ENCODE data around the gene CEP112.
"Not testable (repeated sequence)": the region's sequence is repeated elsewhere in the genome, so short reads cannot be mapped to it uniquely, and the experiment has no call there.

Gene CEP112

GRCh38 chr17:66150708-66151107 lies 41.2 kb downstream of the CEP112 start:
- no peak for DNase-seq (ENCODE audit: low read depth)

DNA sequence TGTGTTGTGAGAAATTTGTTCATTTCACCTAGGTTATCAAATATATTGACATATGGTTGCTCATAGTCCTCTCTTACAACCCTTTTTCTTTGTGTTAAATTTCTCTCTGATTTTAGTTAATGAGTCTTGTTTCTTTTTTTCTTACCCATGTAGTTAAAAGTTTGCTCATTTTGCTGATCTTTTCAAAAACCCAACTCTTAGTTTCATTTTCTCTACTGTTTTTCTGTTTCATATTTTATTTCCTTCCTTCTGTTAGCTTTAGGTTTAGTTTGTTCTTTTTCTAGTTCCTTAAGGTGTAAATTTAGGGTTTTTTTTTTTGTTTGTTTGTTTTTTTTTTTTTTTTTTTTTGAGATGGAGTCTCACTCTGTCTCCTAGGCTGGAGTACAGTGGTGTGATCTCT lies 42.4 kb downstream of the CEP112 start:
- no peak for DNase-seq (ENCODE audit: low read depth)

DNA sequence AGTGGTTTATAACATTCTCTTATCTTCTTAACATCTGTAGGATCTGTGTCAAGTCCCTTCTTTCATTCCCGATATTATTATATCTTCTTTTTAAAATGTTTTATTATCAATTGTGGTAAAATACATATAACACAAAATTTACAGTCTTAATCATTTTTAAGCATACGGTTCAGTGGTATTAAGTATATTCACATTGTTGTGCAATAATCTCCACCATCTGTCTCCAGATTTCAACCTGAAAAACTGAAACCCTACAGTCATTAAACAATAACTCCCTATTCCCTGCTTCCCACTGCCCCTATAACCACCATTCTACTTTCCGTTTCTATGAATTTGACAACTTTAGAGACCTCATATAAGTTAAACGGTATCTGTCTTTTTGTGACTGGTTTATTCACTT lies 45.5 kb downstream of the CEP112 start:
- DNase-seq (ENCODE audit: low read depth): no peak

DNA sequence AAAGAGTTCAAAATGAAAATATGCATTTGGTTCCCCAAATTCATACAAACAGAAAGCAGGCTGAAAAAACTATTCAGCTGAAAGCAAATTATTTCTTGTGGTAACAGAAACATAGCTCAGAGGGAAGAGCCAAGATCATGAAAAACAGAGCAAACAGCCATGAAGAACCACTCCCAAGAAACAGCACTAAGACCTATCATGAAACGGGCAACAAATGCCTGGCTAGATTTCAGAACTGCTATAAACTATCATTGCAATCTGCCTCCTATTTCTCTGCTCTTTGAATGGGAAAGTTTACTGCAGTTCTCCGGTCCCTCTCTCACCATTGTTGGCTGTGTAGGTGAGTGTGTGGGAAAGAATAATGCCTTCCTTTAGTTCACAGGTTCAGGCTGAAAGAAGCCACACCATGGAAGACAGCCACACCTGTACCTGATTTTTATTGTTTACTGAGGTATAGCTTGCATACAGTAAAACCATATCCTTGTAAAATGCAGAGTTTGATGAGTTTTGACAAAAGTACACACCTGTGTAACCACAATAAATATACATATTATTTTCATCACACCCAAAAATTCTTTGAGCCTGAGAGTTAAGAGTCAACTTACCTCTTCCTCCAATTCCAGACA lies 48.2 kb downstream of the CEP112 start:
- no peak for DNase-seq (ENCODE audit: low read depth)

- DNase-seq (ENCODE audit: low read depth): no peak
Observed at GRCh38 chr17:66142428-66142827, 49.5 kb downstream of the CEP112 start.

- no peak for DNase-seq (ENCODE audit: low read depth)
Observed at GRCh38 chr17:66138120-66138519, 53.8 kb downstream of the CEP112 start.

DNA sequence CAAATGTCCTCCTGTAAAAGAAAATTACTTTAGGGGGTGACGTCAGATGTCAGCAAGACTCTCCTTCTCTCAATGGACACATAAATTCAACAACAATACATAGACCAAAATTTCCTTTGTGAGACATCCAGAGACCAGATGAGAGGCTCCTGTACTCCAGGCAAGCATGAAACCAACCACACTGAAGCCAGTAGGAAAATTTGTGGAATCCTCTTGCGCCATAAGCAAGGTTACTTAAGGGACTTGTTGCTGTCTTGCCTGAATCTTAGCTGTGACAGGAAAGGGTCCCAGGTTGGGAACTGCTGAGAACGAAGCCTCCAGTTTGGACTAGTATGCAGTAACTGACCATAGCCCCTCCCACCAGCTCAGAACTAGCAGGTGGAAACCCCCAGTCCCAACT lies 56.0 kb downstream of the CEP112 start:
- DNase-seq (ENCODE audit: low read depth): no peak

DNA sequence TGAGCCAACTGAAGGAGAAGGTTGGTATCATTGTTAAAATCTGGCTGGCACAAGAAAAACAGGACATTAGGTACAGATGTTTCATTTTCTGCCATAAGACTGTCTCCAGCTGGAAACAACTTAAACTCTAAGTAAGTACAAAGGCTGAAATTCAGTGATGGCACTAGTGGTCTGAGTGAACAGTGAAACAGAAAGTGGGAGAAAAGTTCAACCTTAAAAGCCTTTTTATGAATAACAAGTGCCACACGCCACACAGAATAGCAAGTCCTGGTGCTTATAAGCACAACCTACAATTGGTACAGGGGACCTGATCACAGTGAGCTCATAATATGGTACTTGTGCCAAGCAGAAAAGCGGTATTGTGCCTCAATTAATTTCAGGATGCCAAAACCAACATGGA lies 56.7 kb downstream of the CEP112 start:
- no peak for DNase-seq (ENCODE audit: low read depth)

DNA sequence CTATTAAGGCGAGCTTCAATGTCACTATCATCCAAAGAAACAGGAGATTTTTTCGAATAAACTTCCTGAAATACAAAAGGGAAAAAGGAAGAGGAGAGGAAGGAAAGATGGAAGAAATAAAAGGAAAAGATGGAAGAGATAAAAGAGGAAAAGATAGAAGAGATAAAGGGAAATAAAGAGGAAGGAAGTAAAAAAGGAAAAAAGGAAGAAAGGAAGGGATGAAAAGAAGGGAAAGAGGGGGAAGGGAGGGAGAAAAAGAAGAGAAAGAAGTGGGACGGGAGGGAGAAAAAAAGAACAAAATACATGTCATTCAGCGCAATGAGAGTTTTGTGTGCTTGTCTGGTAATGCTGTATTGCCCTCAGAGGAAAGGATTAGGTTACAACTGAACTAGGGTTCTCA lies 62.2 kb downstream of the CEP112 start:
- no peak for DNase-seq (ENCODE audit: low read depth)

GRCh38 chr17:66126231-66126630 lies 65.7 kb downstream of the CEP112 start:
- DNase-seq (ENCODE audit: low read depth): peak; percentile 13

DNA sequence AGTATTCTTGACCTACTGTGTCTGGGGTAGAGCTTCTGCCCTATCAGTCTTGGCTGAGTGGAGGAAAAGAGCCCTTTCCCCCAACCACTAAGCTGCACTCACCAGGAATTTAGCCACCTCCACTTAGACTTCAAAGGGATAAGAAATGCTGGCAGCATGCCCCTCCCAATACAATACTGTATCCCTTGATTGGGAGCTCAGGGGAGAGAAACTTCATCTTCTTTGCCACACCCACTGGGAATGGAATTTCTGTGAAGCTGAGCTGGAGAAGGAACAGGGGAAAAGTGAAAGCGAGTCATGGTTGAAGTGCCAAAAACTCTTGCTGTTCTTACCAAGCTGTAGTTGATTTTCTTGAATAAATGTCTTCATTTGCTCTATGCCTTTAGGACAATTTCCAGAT lies 68.8 kb downstream of the CEP112 start:
- DNase-seq (ENCODE audit: low read depth): peak; percentile 19

GRCh38 chr17:66115246-66115645 lies 76.7 kb downstream of the CEP112 start:
- no peak for DNase-seq (ENCODE audit: low read depth)

- DNase-seq (ENCODE audit: low read depth): no peak
Observed at GRCh38 chr17:66114609-66115008, 77.3 kb downstream of the CEP112 start.

GRCh38 chr17:66107731-66108130 lies 84.2 kb downstream of the CEP112 start:
- DNase-seq (ENCODE audit: low read depth): no peak

DNA sequence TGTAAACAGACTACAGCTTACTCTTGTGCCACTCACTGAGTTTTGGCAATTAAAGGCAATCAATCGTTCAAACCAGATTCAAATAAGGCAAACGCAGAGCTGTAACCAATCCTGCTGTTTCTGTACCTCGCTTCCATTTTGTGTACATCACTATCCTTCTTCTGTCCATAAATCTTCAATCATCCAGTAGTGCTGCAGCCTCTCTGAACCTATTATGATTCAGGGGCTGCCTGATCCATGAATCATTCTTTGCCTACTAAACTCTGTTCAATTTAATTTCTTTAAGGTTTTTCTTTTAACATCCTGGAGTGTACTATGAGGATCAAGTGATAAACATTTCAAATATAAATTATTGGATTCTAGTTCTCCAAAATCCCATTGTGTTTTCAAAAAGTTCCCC lies 93.9 kb downstream of the CEP112 start:
- DNase-seq (ENCODE audit: low read depth): no peak

GRCh38 chr17:66094727-66095126 lies 97.2 kb downstream of the CEP112 start:
- no peak for DNase-seq (ENCODE audit: low read depth)

DNA sequence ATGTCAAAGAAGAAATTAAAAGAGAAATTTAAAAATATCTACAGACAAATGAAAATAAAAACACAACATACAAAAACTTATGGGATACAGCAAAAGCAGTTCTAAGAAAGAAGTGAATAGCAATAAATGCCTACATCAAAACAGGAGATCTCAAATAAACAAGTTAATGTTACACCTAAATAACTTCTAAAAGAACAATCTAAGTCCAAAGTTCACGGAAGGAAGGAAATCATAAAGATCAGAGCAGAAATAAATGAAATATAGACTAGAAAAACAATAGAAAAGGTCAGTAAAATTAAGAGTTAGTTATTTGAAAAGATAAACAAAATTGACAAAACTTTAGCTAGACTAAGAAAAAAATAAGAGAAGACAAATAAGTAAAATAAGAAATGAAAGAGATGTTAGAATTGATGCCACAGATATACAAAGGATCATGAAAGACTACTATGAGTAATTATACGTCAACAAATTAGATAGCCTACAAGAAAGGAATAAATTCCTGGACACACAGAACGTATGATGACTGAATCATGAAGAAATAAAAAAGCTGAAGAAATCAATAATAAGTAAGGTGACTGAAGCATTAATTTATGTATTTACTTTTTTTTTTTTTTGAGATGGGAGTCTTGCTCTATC lies 100.4 kb downstream of the CEP112 start:
- no peak for DNase-seq (ENCODE audit: low read depth)

GRCh38 chr17:66089764-66090163 lies 102.2 kb downstream of the CEP112 start:
- no peak for DNase-seq (ENCODE audit: low read depth)

DNA sequence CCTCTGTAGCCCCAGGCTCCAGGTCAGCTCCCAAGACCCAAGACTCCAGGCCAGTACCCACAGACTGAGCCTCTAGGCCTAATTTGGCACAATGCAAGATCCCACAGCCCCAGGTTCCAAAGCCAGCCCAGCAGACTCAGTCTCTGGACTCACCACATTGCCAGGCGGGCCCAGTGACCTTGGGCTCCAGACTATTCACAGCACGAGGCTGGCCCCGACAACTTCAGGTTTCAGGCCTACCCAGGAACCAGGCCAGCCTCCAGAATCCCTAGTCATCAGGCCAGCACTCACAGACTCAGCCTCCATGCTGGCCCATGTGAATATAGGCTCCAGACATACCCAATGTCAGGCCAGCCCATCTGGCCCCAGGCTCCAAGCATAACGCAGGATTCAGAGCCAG lies 103.8 kb downstream of the CEP112 start:
- no peak for DNase-seq (ENCODE audit: low read depth)

GRCh38 chr17:66087073-66087472 lies 104.9 kb downstream of the CEP112 start:
- DNase-seq (ENCODE audit: low read depth): no peak

GRCh38 chr17:66085221-66085620 lies 106.7 kb downstream of the CEP112 start:
- DNase-seq (ENCODE audit: low read depth): no peak

DNA sequence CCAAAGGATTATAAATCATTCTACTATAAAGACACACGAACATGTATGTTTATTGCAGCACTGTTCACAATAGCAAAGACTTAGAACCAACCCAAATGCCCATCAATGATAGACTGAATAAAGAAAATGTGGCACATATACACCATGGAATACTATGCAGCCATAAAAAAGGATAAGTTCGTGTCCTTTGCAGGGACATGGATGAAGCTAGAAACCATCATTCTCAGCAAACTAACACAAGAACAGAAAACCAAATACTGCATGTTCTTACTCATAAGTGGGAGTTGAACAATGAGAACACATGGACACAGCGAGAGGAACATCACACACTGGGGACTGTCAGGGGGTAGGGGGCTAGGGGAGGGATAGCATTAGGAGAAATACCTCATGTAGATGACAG lies 111.3 kb downstream of the CEP112 start:
- not testable (repeated sequence) for DNase-seq (ENCODE audit: low read depth)

DNA sequence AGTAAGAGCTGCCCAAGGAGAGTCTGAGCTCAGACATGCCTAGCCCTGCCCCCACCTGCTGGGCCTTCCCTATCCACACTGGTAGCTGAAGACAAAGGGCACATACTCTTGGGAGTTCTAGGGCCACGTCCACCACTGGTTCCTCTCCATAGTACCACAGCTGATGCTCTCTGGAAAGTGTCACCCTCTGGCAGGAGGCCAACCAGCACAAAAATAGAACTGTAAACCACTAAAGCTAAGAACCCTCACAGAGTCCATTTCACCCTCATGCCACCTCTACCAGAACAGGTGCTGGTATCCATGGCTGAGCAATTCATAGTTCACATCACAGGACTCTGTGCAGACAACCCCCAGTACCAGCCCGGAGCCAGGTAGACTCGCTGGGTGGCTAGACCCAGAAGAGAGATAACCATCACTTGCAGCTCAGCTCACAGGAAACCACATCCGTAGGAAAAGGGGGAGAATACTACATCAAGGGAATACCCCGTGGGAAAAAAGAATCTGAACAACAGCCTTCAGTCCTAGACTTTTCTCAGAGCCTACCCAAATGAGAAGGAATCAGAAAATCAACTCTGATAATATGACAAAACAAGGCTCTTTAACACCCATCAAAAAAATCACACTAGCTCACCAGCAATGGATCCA lies 115.3 kb downstream of the CEP112 start:
- no peak for DNase-seq (ENCODE audit: low read depth)

- DNase-seq (ENCODE audit: low read depth): no peak
Observed at GRCh38 chr17:66073384-66073783, 118.5 kb downstream of the CEP112 start.
